ENCODE data around the gene ZNF23.

Gene ZNF23

GRCh38 chr16:71426069-71426879, 35.8 kb downstream of the ZNF23 start:
- no peak for DNase-seq (ENCODE audit: low spot score)

- no peak for DNase-seq (ENCODE audit: low spot score)
These were observed 36.3 kb downstream of the ZNF23 start for GRCh38 chr16:71425746-71426068.

- DNase-seq (ENCODE audit: low spot score): no peak
These were observed 37.4 kb downstream of the ZNF23 start for GRCh38 chr16:71424626-71425025.

GRCh38 chr16:71423865-71424264, 38.2 kb downstream of the ZNF23 start:
- no peak for DNase-seq (ENCODE audit: low spot score)

- no peak for DNase-seq (ENCODE audit: low spot score)
These were observed 39.0 kb downstream of the ZNF23 start for GRCh38 chr16:71423016-71423415.

GRCh38 chr16:71421911-71422310, 40.1 kb downstream of the ZNF23 start:
- DNase-seq (ENCODE audit: low spot score): no peak

GRCh38 chr16:71414038-71414437, 48.0 kb downstream of the ZNF23 start:
- no peak for DNase-seq (ENCODE audit: low spot score)

GRCh38 chr16:71413341-71413740, 48.7 kb downstream of the ZNF23 start:
- DNase-seq (ENCODE audit: low spot score): no peak

GRCh38 chr16:71412270-71413160, 49.5 kb downstream of the ZNF23 start:
- DNase-seq (ENCODE audit: low spot score): peak; percentile 58

GRCh38 chr16:71410146-71410545, 51.9 kb downstream of the ZNF23 start:
- DNase-seq (ENCODE audit: low spot score): no peak

GRCh38 chr16:71409011-71409775, 52.9 kb downstream of the ZNF23 start:
- DNase-seq (ENCODE audit: low spot score): no peak

- no peak for DNase-seq (ENCODE audit: low spot score)
These were observed 53.5 kb downstream of the ZNF23 start for GRCh38 chr16:71408536-71408935.

- DNase-seq (ENCODE audit: low spot score): no peak
These were observed 54.3 kb downstream of the ZNF23 start for GRCh38 chr16:71407731-71408130.

GRCh38 chr16:71406724-71407123, 55.3 kb downstream of the ZNF23 start:
- DNase-seq (ENCODE audit: low spot score): no peak

GRCh38 chr16:71406316-71406715, 55.7 kb downstream of the ZNF23 start:
- no peak for DNase-seq (ENCODE audit: low spot score)

- DNase-seq (ENCODE audit: low spot score): no peak
These were observed 57.7 kb downstream of the ZNF23 start for GRCh38 chr16:71404364-71404763.

GRCh38 chr16:71402674-71403073, 59.4 kb downstream of the ZNF23 start:
- DNase-seq (ENCODE audit: low spot score): no peak

- no peak for DNase-seq (ENCODE audit: low spot score)
These were observed 60.0 kb downstream of the ZNF23 start for GRCh38 chr16:71402007-71402406.

- DNase-seq (ENCODE audit: low spot score): no peak
These were observed 62.1 kb downstream of the ZNF23 start for GRCh38 chr16:71399801-71400563.

All from CD4-positive, alpha-beta T cell treated with Interleukin-6 at 100 ng/mL for 8 hours (primary cell).